OCI-LY3 (cell line): ENCODE measurements around the gene DCPS.

Experiments used
- H2AFZ ChIP-seq: fragments of 200-600, 300-600 bp; shearing (Covaris generic); 2 replicates; pipeline ENCODE4 v1.6.0; 2014; ENCODE audit warnings: antibody characterized with exemption, low read depth, low read length
- H3K27ac ChIP-seq: fragments of 200-600, 300-600 bp; sonication (generic); 2 replicates; pipeline ENCODE4 v1.5.1; 2014; ENCODE audit warnings: mild to moderate bottlenecking, low read length, moderate library complexity, mixed read lengths
- H3K27me3 ChIP-seq: fragments of 200-600, 300-600 bp; sonication (generic); 2 replicates; pipeline ENCODE4 v1.6.1; 2014; ENCODE audit warnings: low read depth, low read length, mixed read lengths
- H3K36me3 ChIP-seq: fragments of 200-600, 300-600 bp; sonication (generic); replicated peaks from 2 replicates; pipeline ENCODE3; 2014; ENCODE audit warnings: low read depth, low read length, mixed read lengths
- H3K4me1 ChIP-seq: fragments of 300-600, 200-600 bp; sonication (generic); 2 replicates; pipeline ENCODE4 v1.6.1; 2014; ENCODE audit warnings: low read length, mixed read lengths
- H3K4me2 ChIP-seq: fragments of 200-600, 300-600 bp; sonication (generic); 2 replicates; pipeline ENCODE4 v1.6.1; 2014; ENCODE audit warnings: low read length, mixed read lengths
- H3K4me3 ChIP-seq: fragments of 300-600, 200-600 bp; sonication (generic); 2 replicates; pipeline ENCODE4 v1.5.1; 2014; ENCODE audit warnings: antibody characterized with exemption, mild to moderate bottlenecking, low read length, moderate library complexity
- H3K79me2 ChIP-seq: fragments of 300-600, 200-600 bp; shearing (Covaris generic); 2 replicates; pipeline ENCODE4 v1.6.1; 2014; ENCODE audit warnings: mild to moderate bottlenecking, low read length, mixed read lengths
- H3K9ac ChIP-seq: fragments of 300-600, 200-600 bp; shearing (Covaris generic); 2 replicates; pipeline ENCODE4 v1.6.0; 2014; ENCODE audit warnings: mild to moderate bottlenecking, low read length, moderate library complexity
- H3K9me3 ChIP-seq: fragments of 200-600, 300-600 bp; shearing (Covaris generic); 2 replicates; pipeline ENCODE4 v1.6.1; 2014; ENCODE audit warnings: low read length, mixed read lengths; ENCODE audit not compliant: insufficient read depth
- H4K20me1 ChIP-seq: fragments of 200-600, 300-600 bp; sonication (generic); 2 replicates; pipeline ENCODE4 v1.6.1; 2016; ENCODE audit warnings: low read length, mixed read lengths; ENCODE audit not compliant: insufficient read depth
- EZH2phosphoT487 ChIP-seq: fragments of 200-600 bp; shearing (Covaris generic); IDR thresholded peaks from 2 replicates; pipeline ENCODE4 v1.6.1; 2018; ENCODE audit warnings: antibody characterized with exemption, mixed run types, low read depth
- TF ChIP-seq, protein P1 (sequence below): fragments of 200-600, 300-600 bp; sonication (generic); IDR thresholded peaks from 2 replicates; pipeline ENCODE4 v1.5.1; 2014; ENCODE audit warnings: antibody characterized with exemption, low read length, low read depth

DCPS gene

DNA sequence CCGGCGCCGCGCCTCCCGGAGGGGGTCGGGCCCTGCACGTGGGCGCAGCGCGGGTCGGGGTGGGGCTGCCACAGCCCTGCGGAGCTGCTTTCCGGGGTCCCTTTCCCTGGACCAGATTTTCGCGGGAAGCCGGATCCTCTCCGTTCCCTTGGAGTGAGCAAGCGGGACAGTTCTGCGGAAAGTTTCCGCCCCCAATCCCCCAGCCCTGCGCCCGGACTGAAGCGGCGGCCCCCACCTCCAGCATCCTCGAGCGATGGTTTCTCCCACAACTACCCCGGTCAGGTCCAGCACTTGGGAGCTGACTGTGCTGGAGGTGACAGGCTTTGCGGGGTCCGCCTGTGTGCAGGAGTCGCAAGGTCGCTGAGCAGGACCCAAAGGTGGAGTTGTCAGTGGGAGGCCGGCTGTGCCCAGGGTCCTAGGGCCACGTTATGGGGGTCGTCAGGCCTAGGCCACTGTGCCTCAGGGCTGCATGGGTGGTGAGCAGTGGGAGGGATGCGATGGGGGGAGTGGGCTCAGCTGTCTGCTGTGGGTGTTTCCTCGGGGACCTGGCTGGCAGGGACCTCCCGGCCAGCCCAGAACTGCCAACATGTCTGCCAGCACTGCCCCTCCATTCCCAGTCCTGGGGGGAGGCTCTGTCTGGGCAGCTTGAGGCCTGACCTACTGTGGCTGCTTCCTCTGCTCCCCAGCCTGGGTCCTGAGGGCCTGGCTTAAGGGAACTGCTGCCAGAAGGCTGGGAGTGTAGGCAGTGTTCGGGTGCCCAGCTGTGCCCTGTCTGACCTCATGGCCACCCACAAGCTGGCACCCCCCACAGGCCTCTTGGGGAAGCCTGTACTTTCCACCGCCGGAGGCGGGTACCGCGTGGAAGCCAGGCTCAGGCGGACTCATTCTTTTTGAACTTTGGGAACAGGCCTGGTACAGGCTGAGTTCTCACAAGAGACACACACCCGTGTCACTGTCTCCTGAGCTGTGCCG is 52.4 kb downstream of the DCPS start:
- Histone ChIP-seq H3K79me2 (peaks cover 55% of the 10 kb centered on the region), H3K4me2 (peak overlapping the region; percentile 100), H3K27ac (no peak overlapping the region), H3K4me3 (peak overlapping the region; percentile 86), H3K27me3 (no peaks in the 10 kb centered on the region), H3K36me3 (peaks cover 10% of the 10 kb centered on the region), H2AFZ (no peak overlapping the region), H3K9ac (peak overlapping the region; percentile 90), H3K9me3 (no peaks in the 10 kb centered on the region), H3K4me1 (peaks cover 20% of the 10 kb centered on the region), H4K20me1 (no peaks in the 10 kb centered on the region)
- TF ChIP-seq, protein P1, sequence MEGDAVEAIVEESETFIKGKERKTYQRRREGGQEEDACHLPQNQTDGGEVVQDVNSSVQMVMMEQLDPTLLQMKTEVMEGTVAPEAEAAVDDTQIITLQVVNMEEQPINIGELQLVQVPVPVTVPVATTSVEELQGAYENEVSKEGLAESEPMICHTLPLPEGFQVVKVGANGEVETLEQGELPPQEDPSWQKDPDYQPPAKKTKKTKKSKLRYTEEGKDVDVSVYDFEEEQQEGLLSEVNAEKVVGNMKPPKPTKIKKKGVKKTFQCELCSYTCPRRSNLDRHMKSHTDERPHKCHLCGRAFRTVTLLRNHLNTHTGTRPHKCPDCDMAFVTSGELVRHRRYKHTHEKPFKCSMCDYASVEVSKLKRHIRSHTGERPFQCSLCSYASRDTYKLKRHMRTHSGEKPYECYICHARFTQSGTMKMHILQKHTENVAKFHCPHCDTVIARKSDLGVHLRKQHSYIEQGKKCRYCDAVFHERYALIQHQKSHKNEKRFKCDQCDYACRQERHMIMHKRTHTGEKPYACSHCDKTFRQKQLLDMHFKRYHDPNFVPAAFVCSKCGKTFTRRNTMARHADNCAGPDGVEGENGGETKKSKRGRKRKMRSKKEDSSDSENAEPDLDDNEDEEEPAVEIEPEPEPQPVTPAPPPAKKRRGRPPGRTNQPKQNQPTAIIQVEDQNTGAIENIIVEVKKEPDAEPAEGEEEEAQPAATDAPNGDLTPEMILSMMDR, result no peak
- no peak for TF ChIP-seq EZH2phosphoT487

DNA sequence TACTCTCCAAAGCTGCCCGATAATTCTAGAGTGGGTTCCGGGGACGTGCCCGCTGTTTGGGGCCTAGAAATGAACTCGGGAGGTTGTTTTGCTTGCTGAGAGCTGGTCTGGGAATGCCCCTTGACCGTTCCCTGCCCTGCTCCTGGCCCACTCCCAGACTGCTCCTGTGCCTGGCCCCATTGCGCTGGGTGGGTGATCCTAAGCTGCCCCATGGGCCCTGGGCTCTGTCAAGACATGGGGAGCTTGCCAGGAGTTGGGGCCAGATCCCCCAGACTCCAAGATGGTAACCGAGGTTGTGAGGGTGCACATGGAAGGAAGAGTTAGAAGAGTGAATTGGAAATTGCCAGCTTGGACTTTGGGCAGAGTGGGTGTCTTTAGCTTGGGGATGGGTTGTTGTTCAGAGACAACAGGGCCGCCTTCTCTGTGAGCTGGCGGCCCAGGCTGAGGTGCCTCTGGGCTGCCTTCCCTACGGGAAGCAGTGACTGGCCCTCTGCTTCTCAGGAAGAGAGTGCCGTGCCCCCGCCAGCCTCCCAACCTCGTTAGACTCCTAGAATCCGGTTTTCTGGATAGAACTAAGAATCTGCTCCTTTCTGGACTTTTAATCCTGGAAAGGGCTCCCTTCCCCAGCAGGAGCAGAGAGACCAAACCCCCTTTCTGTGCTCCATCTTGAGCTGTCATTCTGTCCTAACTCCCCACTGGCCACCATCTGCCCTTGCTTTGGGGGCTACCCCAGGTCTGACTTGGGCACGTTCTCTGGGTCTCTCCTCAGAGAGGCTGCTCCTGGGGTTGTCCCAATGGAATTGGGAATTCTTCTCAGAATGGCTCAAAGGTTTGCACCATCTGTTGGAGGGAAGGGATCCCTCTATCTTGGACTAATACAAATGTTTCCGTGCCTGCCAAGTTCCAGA is 53.4 kb downstream of the DCPS start:
- Histone ChIP-seq H3K9ac (no peak overlapping the region; the same call in 1 of the 2 replicates), H3K4me1 (peaks cover 20% of the 10 kb centered on the region), H3K9me3 (no peaks in the 10 kb centered on the region), H3K27me3 (no peaks in the 10 kb centered on the region), H3K4me3 (peak overlapping the region; percentile 86), H3K4me2 (peak overlapping the region; percentile 100), H2AFZ (no peak overlapping the region), H4K20me1 (no peaks in the 10 kb centered on the region), H3K27ac (no peak overlapping the region), H3K36me3 (peaks cover 5% of the 10 kb centered on the region), H3K79me2 (peaks cover 44% of the 10 kb centered on the region)
- TF ChIP-seq, protein P1, result no peak
- TF ChIP-seq EZH2phosphoT487, result no peak

DNA sequence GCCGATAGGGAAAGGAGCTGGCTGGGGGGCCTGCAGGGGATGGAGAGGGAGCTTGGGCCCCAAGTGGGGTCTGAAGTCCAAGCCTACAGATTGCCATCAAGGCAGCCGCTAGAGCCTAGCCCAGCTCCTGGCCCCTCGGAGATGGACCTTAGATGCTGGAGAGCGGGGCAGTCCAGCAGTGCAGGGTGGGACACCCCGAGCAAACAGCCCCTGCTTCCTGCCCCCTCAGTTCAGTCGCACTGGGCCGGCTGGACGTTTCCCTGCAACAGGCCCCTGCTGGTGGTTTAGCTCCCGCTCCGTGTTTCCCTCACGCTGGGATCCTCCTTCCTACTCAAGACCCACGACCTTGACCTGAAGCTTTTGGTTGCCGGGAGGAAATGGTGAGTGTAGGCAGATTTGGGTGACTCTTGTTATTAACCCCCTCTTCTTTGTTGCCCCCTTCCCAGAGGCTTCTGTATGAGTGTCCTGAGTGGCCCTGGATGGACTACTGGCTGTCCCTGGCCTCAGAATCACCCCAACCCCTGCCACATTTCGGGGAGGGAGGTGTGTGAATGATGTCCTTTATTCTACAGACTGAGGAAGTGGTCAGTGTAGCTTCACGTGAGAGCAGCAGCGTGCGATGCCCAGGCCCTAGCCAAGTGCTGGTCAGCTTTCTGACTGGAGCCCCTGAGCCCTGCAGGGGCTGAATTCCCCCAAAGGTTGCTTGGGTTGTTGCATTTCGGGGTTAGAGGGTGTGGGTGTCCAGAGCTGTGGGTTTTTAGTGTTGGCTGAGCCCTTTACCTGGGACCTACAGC is 54.3 kb downstream of the DCPS start:
- peaks cover 36% of the 10 kb centered on the region for H3K79me2 ChIP-seq
- H3K4me3 ChIP-seq, result no peak overlapping the region
- H3K9ac ChIP-seq, result no peak overlapping the region

More for the DNA sequence above, 54.3 kb downstream of the DCPS start:
- Histone ChIP-seq H3K36me3 (peaks cover 5% of the 10 kb centered on the region), H3K4me1 (peaks cover 20% of the 10 kb centered on the region), H3K9me3 (no peaks in the 10 kb centered on the region), H3K27me3 (no peaks in the 10 kb centered on the region), H3K4me2 (no peak overlapping the region), H3K27ac (no peak overlapping the region), H2AFZ (no peak overlapping the region), H4K20me1 (no peaks in the 10 kb centered on the region)
- TF ChIP-seq EZH2phosphoT487, result no peak
- TF ChIP-seq, protein P1, result no peak
